Panc1 (cell line): ENCODE data around the gene COX7C.

Experiments used
- POLR2AphosphoS5 ChIP-seq: IDR thresholded peaks from 2 replicates; pipeline ENCODE4 v1.6.1; 2012; ENCODE audit warnings: mild to moderate bottlenecking, low read depth, low read length, moderate library complexity
- TCF7L2 ChIP-seq: IDR thresholded peaks from 2 replicates; pipeline ENCODE4 v1.6.1; 2011; ENCODE audit warnings: mild to moderate bottlenecking, low read depth, low read length, inconsistent platforms
- TF ChIP-seq, protein P1 (sequence below): fragments of 450-650 bp; IDR thresholded peaks from 2 replicates; pipeline ENCODE4 v1.5.1; 2017; ENCODE audit warnings: mild to moderate bottlenecking

DNA sequence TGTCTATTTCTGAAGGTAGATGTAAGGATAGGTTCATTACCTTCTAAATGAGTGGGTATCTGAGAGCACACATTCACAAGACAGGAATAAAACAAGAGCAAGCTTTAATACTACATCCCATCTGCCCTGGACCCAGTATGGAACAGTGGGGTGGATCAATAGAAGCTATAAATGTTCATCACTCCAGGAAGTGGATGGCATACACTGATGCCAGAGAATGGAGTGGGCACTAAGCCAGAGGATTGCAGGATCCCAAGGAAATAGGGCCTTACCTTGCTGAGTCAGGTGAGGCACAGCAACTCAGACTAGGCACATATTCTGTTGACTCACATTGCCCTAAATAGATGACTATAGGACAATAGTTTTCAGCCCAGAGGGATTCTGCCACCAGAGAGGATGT lies 21.3 kb upstream of the COX7C start:
- TF ChIP-seq, protein P1, sequence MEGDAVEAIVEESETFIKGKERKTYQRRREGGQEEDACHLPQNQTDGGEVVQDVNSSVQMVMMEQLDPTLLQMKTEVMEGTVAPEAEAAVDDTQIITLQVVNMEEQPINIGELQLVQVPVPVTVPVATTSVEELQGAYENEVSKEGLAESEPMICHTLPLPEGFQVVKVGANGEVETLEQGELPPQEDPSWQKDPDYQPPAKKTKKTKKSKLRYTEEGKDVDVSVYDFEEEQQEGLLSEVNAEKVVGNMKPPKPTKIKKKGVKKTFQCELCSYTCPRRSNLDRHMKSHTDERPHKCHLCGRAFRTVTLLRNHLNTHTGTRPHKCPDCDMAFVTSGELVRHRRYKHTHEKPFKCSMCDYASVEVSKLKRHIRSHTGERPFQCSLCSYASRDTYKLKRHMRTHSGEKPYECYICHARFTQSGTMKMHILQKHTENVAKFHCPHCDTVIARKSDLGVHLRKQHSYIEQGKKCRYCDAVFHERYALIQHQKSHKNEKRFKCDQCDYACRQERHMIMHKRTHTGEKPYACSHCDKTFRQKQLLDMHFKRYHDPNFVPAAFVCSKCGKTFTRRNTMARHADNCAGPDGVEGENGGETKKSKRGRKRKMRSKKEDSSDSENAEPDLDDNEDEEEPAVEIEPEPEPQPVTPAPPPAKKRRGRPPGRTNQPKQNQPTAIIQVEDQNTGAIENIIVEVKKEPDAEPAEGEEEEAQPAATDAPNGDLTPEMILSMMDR: no peak
- TF ChIP-seq TCF7L2 (no peak), POLR2AphosphoS5 (no peak)
